ENCODE data around the gene OCIAD2. TPM values are rescaled to one million over a fixed set of nuclear protein-coding genes. Genes with fewer than 3 reads are reported as not detected.
A peak's percentile ranks its signal among the peaks of the same experiment; 100 is the strongest.

Gene OCIAD2
- total RNA-seq (83.0 TPM), polyA plus RNA-seq (100 to 1,000 TPM; 288 to 359 (median 308) TPM)

GRCh38 chr4:48906206-48907173 lies at the start of gene OCIAD2:
Gene OCIAD2 (minus strand): TSS chr4:48906774. CDS start chr4:48904549, 2,225 bp downstream.
- H3K27ac ChIP-seq (ENCODE audit: insufficient read depth, low read length, poor library complexity, severe bottlenecking): peak within 1 kb of the TSS; percentile 71
- peaks cover 16 to 51% (median 33%) of the 10 kb centered on the region in 4 donors for H3K4me1 Mint-ChIP-seq

GRCh38 chr4:48954314-48954713 lies 47.7 kb upstream of the OCIAD2 start:
- H3K36me3 ChIP-seq (ENCODE audit: control insufficient read depth, insufficient read depth, low read length): no peaks in the 10 kb centered on the region
- no peak for DNase-seq
- H3K4me3 ChIP-seq (ENCODE audit: low read depth, low read length): no peak overlapping the region
- Mint-ChIP-seq H3K4me3 (no peak overlapping the region), H3K9me3 (peaks cover 0 to 4% (median 0%) of the 10 kb centered on the region in 7 donors), H3K4me1 (no peaks in the 10 kb centered on the region), H3K27ac (no peak overlapping the region), H3K27me3 (peaks cover 14% of the 10 kb centered on the region), H3K36me3 (no peaks in the 10 kb centered on the region)
- no peaks in the 10 kb centered on the region for H3K9me3 ChIP-seq (ENCODE audit: control insufficient read depth in 2 of 2, low read length in 2 of 2)
- H3K4me1 ChIP-seq (ENCODE audit: control insufficient read depth, insufficient read depth, low read length, poor library complexity, severe bottlenecking): no peaks in the 10 kb centered on the region
- H3K27ac ChIP-seq (ENCODE audit: insufficient read depth, low read length, poor library complexity, severe bottlenecking): no peak overlapping the region
- peaks cover 9% of the 10 kb centered on the region for H3K27me3 ChIP-seq (ENCODE audit: control insufficient read depth, insufficient read depth, low read length)
- no peak for ATAC-seq (ENCODE audit: low read depth in 2 of 2)

More at GRCh38 chr4:48906206-48907173, at the start of gene OCIAD2:
- ATAC-seq (ENCODE audit: low read depth in 2 of 2) (peak; percentile 94 to 96), DNase-seq (peak; percentile 76 to 95 (median 83))
- H3K27ac Mint-ChIP-seq: peak within 1 kb of the TSS; percentile 97 to 99 (median 98)
- peaks cover 0 to 1% (median 0%) of the 10 kb centered on the region in 7 donors for H3K9me3 Mint-ChIP-seq
- H3K9me3 ChIP-seq (ENCODE audit: control insufficient read depth in 2 of 2, low read length in 2 of 2): no peaks in the 10 kb centered on the region
- peaks cover 25% of the 10 kb centered on the region for H3K36me3 Mint-ChIP-seq
- H3K27me3 Mint-ChIP-seq: no peaks in the 10 kb centered on the region
- no peaks in the 10 kb centered on the region for H3K27me3 ChIP-seq (ENCODE audit: control insufficient read depth, insufficient read depth, low read length)
- H3K4me1 ChIP-seq (ENCODE audit: control insufficient read depth, insufficient read depth, low read length, poor library complexity, severe bottlenecking): peaks cover 33% of the 10 kb centered on the region
- H3K36me3 ChIP-seq (ENCODE audit: control insufficient read depth, insufficient read depth, low read length): peaks cover 19% of the 10 kb centered on the region
- peak within 1 kb of the TSS; percentile 82 for H3K4me3 ChIP-seq (ENCODE audit: low read depth, low read length)
- peak within 1 kb of the TSS; percentile 95 to 98 (median 97) for H3K4me3 Mint-ChIP-seq

GRCh38 chr4:48949518-48950219 lies 43.1 kb upstream of the OCIAD2 start:
- Histone ChIP-seq H3K36me3 (ENCODE audit: control insufficient read depth, insufficient read depth, low read length) (no peaks in the 10 kb centered on the region), H3K27ac (ENCODE audit: insufficient read depth, low read length, poor library complexity, severe bottlenecking) (no peak overlapping the region), H3K9me3 (ENCODE audit: control insufficient read depth in 2 of 2, low read length in 2 of 2) (no peaks in the 10 kb centered on the region), H3K4me3 (ENCODE audit: low read depth, low read length) (no peak overlapping the region), H3K4me1 (ENCODE audit: control insufficient read depth, insufficient read depth, low read length, poor library complexity, severe bottlenecking) (peaks cover 5% of the 10 kb centered on the region), H3K27me3 (ENCODE audit: control insufficient read depth, insufficient read depth, low read length) (peaks cover 5% of the 10 kb centered on the region)
- peaks cover 0 to 4% (median 1%) of the 10 kb centered on the region in 4 donors for H3K4me1 Mint-ChIP-seq
- ATAC-seq (ENCODE audit: low read depth in 2 of 2) (no peak), DNase-seq (no peak)
- H3K27me3 Mint-ChIP-seq: peaks cover 10% of the 10 kb centered on the region
- peaks cover 0 to 4% (median 0%) of the 10 kb centered on the region in 7 donors for H3K9me3 Mint-ChIP-seq
- no peak overlapping the region for H3K4me3 Mint-ChIP-seq
- H3K36me3 Mint-ChIP-seq: no peaks in the 10 kb centered on the region
- H3K27ac Mint-ChIP-seq: no peak overlapping the region

- Mint-ChIP-seq H3K27me3 (peaks cover 10% of the 10 kb centered on the region), H3K9me3 (peaks cover 0 to 4% (median 0%) of the 10 kb centered on the region in 7 donors), H3K36me3 (no peaks in the 10 kb centered on the region), H3K27ac (no peak overlapping the region), H3K4me1 (peaks cover 0 to 10% (median 3%) of the 10 kb centered on the region in 4 donors), H3K4me3 (no peak overlapping the region)
- Histone ChIP-seq H3K4me1 (ENCODE audit: control insufficient read depth, insufficient read depth, low read length, poor library complexity, severe bottlenecking) (peaks cover 7% of the 10 kb centered on the region), H3K27ac (ENCODE audit: insufficient read depth, low read length, poor library complexity, severe bottlenecking) (no peak overlapping the region), H3K9me3 (ENCODE audit: control insufficient read depth in 2 of 2, low read length in 2 of 2) (no peaks in the 10 kb centered on the region), H3K27me3 (ENCODE audit: control insufficient read depth, insufficient read depth, low read length) (peaks cover 5% of the 10 kb centered on the region), H3K4me3 (ENCODE audit: low read depth, low read length) (no peak overlapping the region), H3K36me3 (ENCODE audit: control insufficient read depth, insufficient read depth, low read length) (no peaks in the 10 kb centered on the region)
- DNase-seq: no peak
- ATAC-seq (ENCODE audit: low read depth in 2 of 2): no peak
These were observed 42.5 kb upstream of the OCIAD2 start for GRCh38 chr4:48949086-48949485.

GRCh38 chr4:48947731-48948130 lies 41.2 kb upstream of the OCIAD2 start:
- DNase-seq (no peak), ATAC-seq (ENCODE audit: low read depth in 2 of 2) (no peak)
- H3K9me3 Mint-ChIP-seq: peaks cover 0 to 4% (median 0%) of the 10 kb centered on the region in 7 donors
- Histone ChIP-seq H3K9me3 (ENCODE audit: control insufficient read depth in 2 of 2, low read length in 2 of 2) (no peaks in the 10 kb centered on the region), H3K4me3 (ENCODE audit: low read depth, low read length) (no peak overlapping the region), H3K27ac (ENCODE audit: insufficient read depth, low read length, poor library complexity, severe bottlenecking) (no peak overlapping the region), H3K4me1 (ENCODE audit: control insufficient read depth, insufficient read depth, low read length, poor library complexity, severe bottlenecking) (peaks cover 7% of the 10 kb centered on the region), H3K36me3 (ENCODE audit: control insufficient read depth, insufficient read depth, low read length) (no peaks in the 10 kb centered on the region), H3K27me3 (ENCODE audit: control insufficient read depth, insufficient read depth, low read length) (peaks cover 5% of the 10 kb centered on the region)
- H3K27me3 Mint-ChIP-seq: peaks cover 10% of the 10 kb centered on the region
- H3K27ac Mint-ChIP-seq: no peak overlapping the region
- H3K4me1 Mint-ChIP-seq: peaks cover 0 to 16% (median 7%) of the 10 kb centered on the region in 4 donors
- H3K36me3 Mint-ChIP-seq: no peaks in the 10 kb centered on the region
- H3K4me3 Mint-ChIP-seq: no peak overlapping the region

GRCh38 chr4:48945981-48946380 lies 39.4 kb upstream of the OCIAD2 start:
- Mint-ChIP-seq H3K36me3 (no peaks in the 10 kb centered on the region), H3K4me1 (peaks cover 0 to 16% (median 7%) of the 10 kb centered on the region in 4 donors), H3K27me3 (peaks cover 10% of the 10 kb centered on the region), H3K4me3 (no peak overlapping the region), H3K9me3 (no peaks in the 10 kb centered on the region), H3K27ac (peak overlapping the region in 1 of 3 donors; percentile 40)
- ATAC-seq (ENCODE audit: low read depth in 2 of 2): no peak
- no peaks in the 10 kb centered on the region for H3K36me3 ChIP-seq (ENCODE audit: control insufficient read depth, insufficient read depth, low read length)
- peaks cover 2% of the 10 kb centered on the region for H3K27me3 ChIP-seq (ENCODE audit: control insufficient read depth, insufficient read depth, low read length)
- peaks cover 7% of the 10 kb centered on the region for H3K4me1 ChIP-seq (ENCODE audit: control insufficient read depth, insufficient read depth, low read length, poor library complexity, severe bottlenecking)
- no peaks in the 10 kb centered on the region for H3K9me3 ChIP-seq (ENCODE audit: control insufficient read depth in 2 of 2, low read length in 2 of 2)
- H3K4me3 ChIP-seq (ENCODE audit: low read depth, low read length): no peak overlapping the region
- DNase-seq: no peak
- H3K27ac ChIP-seq (ENCODE audit: insufficient read depth, low read length, poor library complexity, severe bottlenecking): no peak overlapping the region

- no peaks in the 10 kb centered on the region for H3K36me3 Mint-ChIP-seq
- no peak overlapping the region for H3K4me3 Mint-ChIP-seq
- Histone ChIP-seq H3K36me3 (ENCODE audit: control insufficient read depth, insufficient read depth, low read length) (no peaks in the 10 kb centered on the region), H3K4me3 (ENCODE audit: low read depth, low read length) (no peak overlapping the region), H3K9me3 (ENCODE audit: control insufficient read depth in 2 of 2, low read length in 2 of 2) (no peaks in the 10 kb centered on the region), H3K4me1 (ENCODE audit: control insufficient read depth, insufficient read depth, low read length, poor library complexity, severe bottlenecking) (peaks cover 7% of the 10 kb centered on the region), H3K27ac (ENCODE audit: insufficient read depth, low read length, poor library complexity, severe bottlenecking) (no peak overlapping the region), H3K27me3 (ENCODE audit: control insufficient read depth, insufficient read depth, low read length) (peaks cover 5% of the 10 kb centered on the region)
- H3K4me1 Mint-ChIP-seq: peaks cover 0 to 16% (median 7%) of the 10 kb centered on the region in 4 donors
- DNase-seq (peak; percentile 1 to 65 (median 8)), ATAC-seq (ENCODE audit: low read depth in 2 of 2) (no peak)
- H3K27ac Mint-ChIP-seq: no peak overlapping the region
- H3K9me3 Mint-ChIP-seq: peaks cover 0 to under 1% (median 0%) of the 10 kb centered on the region in 7 donors
- peaks cover 10% of the 10 kb centered on the region for H3K27me3 Mint-ChIP-seq
These were observed 38.2 kb upstream of the OCIAD2 start for GRCh38 chr4:48944756-48945241.

All from CD4-positive, CD25-positive, alpha-beta regulatory T cell (primary cell).